HCT116 (cell line): ENCODE results near the gene GATAD2A.

Experiments used
- JUND ChIP-seq: IDR thresholded peaks from 2 replicates; pipeline ENCODE4 v1.6.1; 2012
- POLR2A ChIP-seq: IDR thresholded peaks from 2 replicates; pipeline ENCODE4 v1.7.0; 2011; ENCODE audit warnings: borderline replicate concordance; ENCODE audit not compliant: insufficient read depth, insufficient read length; ENCODE audit errors: extremely low read depth
- POLR2AphosphoS5 ChIP-seq: IDR thresholded peaks from 2 replicates; pipeline ENCODE4 v1.6.1; 2011; ENCODE audit warnings: mild to moderate bottlenecking, low read depth, low read length, moderate library complexity
- TF ChIP-seq, protein P1 (sequence below), 3 experiments: fragments of 200-600 bp in 1 of 3; sonication (generic) in 1 of 3; IDR thresholded peaks in 2 of 3; conservative IDR thresholded peaks in 1 of 3; 2 replicates each; pipeline ENCODE4 v1.5.1; 2012 to 2017; ENCODE audit warnings: low read depth in 2 of 3, low read length in 2 of 3, antibody characterized with exemption in 1 of 3, borderline replicate concordance in 1 of 3, control low read depth in 1 of 3, mild to moderate bottlenecking in 1 of 3, mixed read lengths in 1 of 3, mixed run types in 1 of 3, moderate library complexity in 1 of 3; ENCODE audit not compliant: insufficient read depth in 1 of 3

GRCh38 chr19:19457671-19458070 lies 52.2 kb downstream of the GATAD2A start:
- TF ChIP-seq, protein P1, sequence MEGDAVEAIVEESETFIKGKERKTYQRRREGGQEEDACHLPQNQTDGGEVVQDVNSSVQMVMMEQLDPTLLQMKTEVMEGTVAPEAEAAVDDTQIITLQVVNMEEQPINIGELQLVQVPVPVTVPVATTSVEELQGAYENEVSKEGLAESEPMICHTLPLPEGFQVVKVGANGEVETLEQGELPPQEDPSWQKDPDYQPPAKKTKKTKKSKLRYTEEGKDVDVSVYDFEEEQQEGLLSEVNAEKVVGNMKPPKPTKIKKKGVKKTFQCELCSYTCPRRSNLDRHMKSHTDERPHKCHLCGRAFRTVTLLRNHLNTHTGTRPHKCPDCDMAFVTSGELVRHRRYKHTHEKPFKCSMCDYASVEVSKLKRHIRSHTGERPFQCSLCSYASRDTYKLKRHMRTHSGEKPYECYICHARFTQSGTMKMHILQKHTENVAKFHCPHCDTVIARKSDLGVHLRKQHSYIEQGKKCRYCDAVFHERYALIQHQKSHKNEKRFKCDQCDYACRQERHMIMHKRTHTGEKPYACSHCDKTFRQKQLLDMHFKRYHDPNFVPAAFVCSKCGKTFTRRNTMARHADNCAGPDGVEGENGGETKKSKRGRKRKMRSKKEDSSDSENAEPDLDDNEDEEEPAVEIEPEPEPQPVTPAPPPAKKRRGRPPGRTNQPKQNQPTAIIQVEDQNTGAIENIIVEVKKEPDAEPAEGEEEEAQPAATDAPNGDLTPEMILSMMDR (IDR thresholded peaks at IDR 0.05 in 2 of 3, conservative IDR thresholded peaks at IDR 0.05 in 1 of 3; ENCODE audit: borderline replicate concordance in 1 of 3, insufficient read depth in 1 of 3, low read depth in 2 of 3, low read length in 2 of 3): no peak
- TF ChIP-seq POLR2AphosphoS5 (no peak), JUND (no peak), POLR2A (no peak)
